Testis (tissue), 3 donors: ENCODE results near the gene ANTXR1. TPM values are rescaled to one million over a fixed set of nuclear protein-coding genes. Genes with fewer than 3 reads are reported as not detected.

ENCODE experiments used
- DNase-seq: peaks from one replicate; pipeline ENCODE4 v3.0.0-alpha.2; 2019
- H3K27ac ChIP-seq, 2 donors: fragments of 200-600 bp; sonication (generic); one replicate each; pipeline ENCODE4 v1.5.1; 2019
- H3K27me3 ChIP-seq: fragments of 200-600 bp; sonication (generic); one replicate; pipeline ENCODE4 v1.5.1; 2019
- H3K36me3 ChIP-seq: fragments of 200-600 bp; sonication (generic); one replicate; pipeline ENCODE4 v1.5.1; 2017; ENCODE audit warnings: low read depth; ENCODE audit errors: missing control alignments
- H3K4me1 ChIP-seq: fragments of 200-600 bp; sonication (generic); one replicate; pipeline ENCODE4 v1.5.1; 2019
- H3K4me3 ChIP-seq, 2 donors: fragments of 200-600 bp; sonication (generic); one replicate each; pipeline ENCODE4 v1.5.1; 2017 to 2019
- H3K9me3 ChIP-seq: fragments of 200-600 bp; sonication (generic); one replicate; pipeline ENCODE4 v1.5.1; 2017
- POLR2A ChIP-seq: fragments of 450-650 bp; IDR thresholded peaks from one replicate; pipeline ENCODE4 v1.6.1; 2017; ENCODE audit warnings: antibody characterized with exemption, mild to moderate bottlenecking, moderate library complexity
- WGBS, 2 donors: methylation state at CpG; one replicate each; pipeline ENCODE4 v1.1.5; 2018; 5-methylcytosine and 5-hydroxymethylcytosine counted together
- intact Hi-C: fragments of 100-400 bp; cut with DNase I; formaldehyde crosslinking; loops from one replicate; pipeline ENCODE4 v1.15.1; 2023; ENCODE audit warnings: low total_unique reads
- polyA plus RNA-seq: library from polyadenylated mRNA; stranded (reverse); fragments of 350-450 nt; fragmentation: Illumina TruSeq; extraction: RNeasy Lipid Tissue Mini Kit (QIAGEN cat#74804); gene quantifications from one replicate; pipeline ENCODE4 v1.2.3, GENCODE V29; 2014; ENCODE audit warnings: low read depth, low replicate concordance; ENCODE audit not compliant: insufficient read depth
- total RNA-seq, 2 donors: library from RNA; depleted of rRNA; stranded (reverse); fragments of >200 nt; gene quantifications; one replicate each; pipeline ENCODE4 v1.2.3, GENCODE V29; 2016
- TF ChIP-seq, protein P1 (sequence below), 3 experiments: fragments of 450-650 bp in 2 of 3; fragments of 200-600 bp in 1 of 3; sonication (generic) in 1 of 3; IDR thresholded peaks; one replicate each; pipeline ENCODE4 v1.5.1; 2016 to 2019; ENCODE audit warnings: antibody characterized with exemption in 3 of 3, mild to moderate bottlenecking in 2 of 3, moderate library complexity in 1 of 3

ANTXR1 gene
- total and polyA plus RNA-seq, 3 donors from 2014 or later = 16.6 to 35.7 (median 20.1) TPM

DNA sequence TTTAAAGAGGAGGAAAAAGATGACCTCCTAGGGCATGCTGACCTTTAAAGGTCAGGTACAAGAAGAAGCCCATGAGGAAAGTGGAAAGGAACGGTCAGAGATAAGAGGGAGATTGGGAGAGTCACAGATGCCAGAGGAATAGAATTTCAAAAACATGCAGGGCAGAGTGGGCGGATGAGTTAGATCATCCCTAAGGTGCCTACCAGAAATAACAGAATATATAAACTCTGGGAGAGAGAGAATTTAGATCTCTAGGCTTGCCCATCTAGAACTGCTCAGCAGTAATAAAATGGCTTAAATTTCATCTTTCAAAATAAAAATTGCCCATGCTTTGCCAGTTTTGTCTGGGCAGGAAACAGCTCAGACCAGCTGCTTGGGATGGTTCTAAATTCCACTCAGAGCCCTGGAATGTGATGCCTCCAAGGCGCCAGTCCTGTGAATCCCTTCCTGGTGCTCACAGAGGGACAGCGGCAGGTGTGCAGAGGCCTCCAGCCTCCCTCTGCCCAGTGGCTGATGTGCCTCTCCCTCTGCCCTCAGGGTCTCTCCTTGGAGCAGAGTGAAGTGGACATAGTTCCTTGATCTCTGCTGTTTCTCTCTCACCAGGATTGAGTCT lies 130.9 kb downstream of the ANTXR1 start:
- Histone ChIP-seq H3K9me3 (no peaks in the 10 kb centered on the region), H3K4me3 (no peak overlapping the region), H3K4me1 (no peaks in the 10 kb centered on the region), H3K27me3 (no peaks in the 10 kb centered on the region), H3K27ac (no peak overlapping the region), H3K36me3 (no peaks in the 10 kb centered on the region)
- no peak for DNase-seq
- intact Hi-C loops = no loop called here
- TF ChIP-seq, protein P1, sequence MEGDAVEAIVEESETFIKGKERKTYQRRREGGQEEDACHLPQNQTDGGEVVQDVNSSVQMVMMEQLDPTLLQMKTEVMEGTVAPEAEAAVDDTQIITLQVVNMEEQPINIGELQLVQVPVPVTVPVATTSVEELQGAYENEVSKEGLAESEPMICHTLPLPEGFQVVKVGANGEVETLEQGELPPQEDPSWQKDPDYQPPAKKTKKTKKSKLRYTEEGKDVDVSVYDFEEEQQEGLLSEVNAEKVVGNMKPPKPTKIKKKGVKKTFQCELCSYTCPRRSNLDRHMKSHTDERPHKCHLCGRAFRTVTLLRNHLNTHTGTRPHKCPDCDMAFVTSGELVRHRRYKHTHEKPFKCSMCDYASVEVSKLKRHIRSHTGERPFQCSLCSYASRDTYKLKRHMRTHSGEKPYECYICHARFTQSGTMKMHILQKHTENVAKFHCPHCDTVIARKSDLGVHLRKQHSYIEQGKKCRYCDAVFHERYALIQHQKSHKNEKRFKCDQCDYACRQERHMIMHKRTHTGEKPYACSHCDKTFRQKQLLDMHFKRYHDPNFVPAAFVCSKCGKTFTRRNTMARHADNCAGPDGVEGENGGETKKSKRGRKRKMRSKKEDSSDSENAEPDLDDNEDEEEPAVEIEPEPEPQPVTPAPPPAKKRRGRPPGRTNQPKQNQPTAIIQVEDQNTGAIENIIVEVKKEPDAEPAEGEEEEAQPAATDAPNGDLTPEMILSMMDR (IDR thresholded peaks at IDR 0.05) = no peak
- no peak for TF ChIP-seq POLR2A
- WGBS, 2 donors = 76 to 89% methylated on average over 4 of the region's 4 CpGs

DNA sequence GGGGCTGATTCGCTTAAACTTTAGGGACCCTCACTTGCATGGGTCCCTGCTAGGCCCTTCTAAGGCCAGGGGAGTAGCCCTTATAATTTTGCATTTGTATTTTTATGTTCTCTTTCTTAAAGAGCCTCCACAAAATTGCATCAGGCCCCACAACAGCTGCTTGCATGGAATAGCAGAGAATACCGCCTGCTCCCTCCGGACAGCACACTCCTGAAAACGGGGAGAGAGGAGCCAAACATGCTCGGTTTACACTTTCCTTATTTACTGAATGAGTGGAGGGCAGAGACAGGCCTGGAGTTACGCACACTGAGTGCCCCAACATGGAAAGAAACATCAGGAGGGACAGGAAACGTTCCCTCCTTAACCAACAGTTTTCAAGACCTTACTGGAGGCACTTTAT lies 132.2 kb downstream of the ANTXR1 start:
- H3K4me3 ChIP-seq = no peak overlapping the region
- H3K9me3 ChIP-seq = no peaks in the 10 kb centered on the region
- H3K27ac ChIP-seq = no peak overlapping the region
- TF ChIP-seq, protein P1 (IDR thresholded peaks at IDR 0.05) = no peak
- TF ChIP-seq POLR2A = no peak
- no peaks in the 10 kb centered on the region for H3K36me3 ChIP-seq
- no peak for DNase-seq
- H3K27me3 ChIP-seq = no peaks in the 10 kb centered on the region
- 74 to 85% methylated on average over 7 of the region's 7 CpGs for WGBS, 2 donors
- peaks cover 9% of the 10 kb centered on the region for H3K4me1 ChIP-seq
- intact Hi-C loops = no loop called here

DNA sequence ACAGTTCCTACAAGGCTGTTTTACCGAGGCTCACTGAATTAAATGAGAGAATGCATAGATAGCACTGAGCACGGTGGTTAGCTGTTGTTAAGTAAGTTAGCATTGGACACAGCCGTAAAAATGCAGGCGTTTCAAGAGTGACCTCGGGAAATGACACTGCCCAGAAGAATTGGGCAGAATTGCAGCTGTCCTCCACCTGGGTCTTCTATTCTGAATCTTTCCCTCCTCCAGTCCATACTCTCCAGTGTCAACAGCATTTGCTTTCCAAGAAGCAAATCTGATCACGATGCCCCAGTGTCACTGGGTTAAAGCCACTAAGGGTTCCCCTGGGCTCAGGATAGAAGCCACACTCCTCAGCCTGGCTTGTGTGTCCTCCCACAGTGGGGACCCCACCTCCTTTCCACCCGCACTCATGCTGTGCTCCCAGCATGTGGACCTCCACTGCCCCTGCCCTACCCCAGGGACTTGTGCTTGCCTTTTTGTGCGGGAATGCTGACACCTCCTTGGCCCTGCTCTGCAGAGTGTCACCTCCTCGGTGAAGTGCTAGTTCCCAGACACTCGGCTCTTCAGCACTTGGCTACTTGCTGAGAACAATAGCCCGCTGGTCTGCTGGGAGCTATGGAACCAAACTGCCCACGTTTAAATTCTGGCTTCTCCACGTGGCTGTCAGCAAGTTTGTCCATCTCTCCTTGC lies 135.0 kb downstream of the ANTXR1 start:
- H3K27me3 ChIP-seq = no peaks in the 10 kb centered on the region
- intact Hi-C loops = no loop called here
- H3K27ac ChIP-seq = no peak overlapping the region
- TF ChIP-seq, protein P1 (IDR thresholded peaks at IDR 0.05) = no peak
- no peak overlapping the region for H3K4me3 ChIP-seq
- WGBS, 2 donors = 71% methylated on average over 13 of the region's 13 CpGs
- no peak for DNase-seq
- H3K9me3 ChIP-seq = no peaks in the 10 kb centered on the region
- no peaks in the 10 kb centered on the region for H3K36me3 ChIP-seq
- H3K4me1 ChIP-seq = peaks cover 15% of the 10 kb centered on the region

DNA sequence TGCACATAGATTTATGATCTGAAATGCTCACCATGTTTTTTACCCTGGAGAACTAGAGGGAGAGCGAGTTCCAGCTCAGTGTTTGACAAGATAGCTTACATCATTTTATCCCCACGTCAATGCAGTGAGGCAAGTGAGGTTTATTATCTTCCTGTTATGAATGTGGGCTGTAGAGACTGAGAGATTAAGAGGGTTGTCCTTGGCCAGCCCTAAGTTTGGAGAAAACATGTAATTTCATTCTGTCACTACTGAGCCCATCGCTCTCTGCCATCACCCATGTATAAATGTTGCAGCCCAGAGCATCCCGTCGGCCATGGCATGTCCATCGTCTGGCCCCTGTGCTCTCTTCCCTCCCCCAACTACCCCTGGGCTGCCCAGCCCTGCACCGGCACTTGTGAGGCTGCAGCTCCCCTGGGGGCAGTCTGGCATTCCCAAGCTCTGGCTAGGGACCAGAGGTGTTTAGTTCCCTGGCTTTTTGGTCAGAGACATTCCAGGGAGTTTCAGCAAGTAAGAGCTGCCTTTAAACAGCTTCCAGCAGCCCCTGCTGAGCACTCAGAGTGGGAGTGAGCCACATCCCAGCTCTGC lies 136.7 kb downstream of the ANTXR1 start:
- 34 to 42% methylated on average over 2 to 7 of the region's 7 CpGs for WGBS, 2 donors
- peaks cover 15% of the 10 kb centered on the region for H3K4me1 ChIP-seq
- no peak overlapping the region for H3K4me3 ChIP-seq
- DNase-seq = peak; percentile 20
- H3K27me3 ChIP-seq = no peaks in the 10 kb centered on the region
- no peaks in the 10 kb centered on the region for H3K36me3 ChIP-seq
- peak overlapping the region in 1 of 2 donors; percentile 17 for H3K27ac ChIP-seq
- H3K9me3 ChIP-seq = no peaks in the 10 kb centered on the region
- TF ChIP-seq, protein P1 (IDR thresholded peaks at IDR 0.05) = no peak
- TF ChIP-seq POLR2A = no peak
- intact Hi-C loops = no loop called here
